HG02763 (cell line): ENCODE measurements around the gene ZSCAN31.
"Not testable (repeated sequence)": the region's sequence is repeated elsewhere in the genome, so short reads cannot be mapped to it uniquely, and the experiment has no call there.

Source experiments
- ATAC-seq: cut with Tn5 transposase; IDR thresholded peaks from one replicate; pipeline ENCODE4 v1.9.1; 2021; ENCODE audit warnings: mild to moderate bottlenecking, moderate library complexity; ENCODE audit not compliant: unreplicated experiment

Gene ZSCAN31

GRCh38 chr6:28335564-28336283 lies at the start of gene ZSCAN31:
TSS of gene ZSCAN31 (minus strand) at chr6:28336148. CDS start at chr6:28329683, 6,465 bp downstream.
- ATAC-seq = peak; percentile 82

GRCh38 chr6:28384143-28384533 lies 48.2 kb upstream of the ZSCAN31 start:
- no peak for ATAC-seq

DNA sequence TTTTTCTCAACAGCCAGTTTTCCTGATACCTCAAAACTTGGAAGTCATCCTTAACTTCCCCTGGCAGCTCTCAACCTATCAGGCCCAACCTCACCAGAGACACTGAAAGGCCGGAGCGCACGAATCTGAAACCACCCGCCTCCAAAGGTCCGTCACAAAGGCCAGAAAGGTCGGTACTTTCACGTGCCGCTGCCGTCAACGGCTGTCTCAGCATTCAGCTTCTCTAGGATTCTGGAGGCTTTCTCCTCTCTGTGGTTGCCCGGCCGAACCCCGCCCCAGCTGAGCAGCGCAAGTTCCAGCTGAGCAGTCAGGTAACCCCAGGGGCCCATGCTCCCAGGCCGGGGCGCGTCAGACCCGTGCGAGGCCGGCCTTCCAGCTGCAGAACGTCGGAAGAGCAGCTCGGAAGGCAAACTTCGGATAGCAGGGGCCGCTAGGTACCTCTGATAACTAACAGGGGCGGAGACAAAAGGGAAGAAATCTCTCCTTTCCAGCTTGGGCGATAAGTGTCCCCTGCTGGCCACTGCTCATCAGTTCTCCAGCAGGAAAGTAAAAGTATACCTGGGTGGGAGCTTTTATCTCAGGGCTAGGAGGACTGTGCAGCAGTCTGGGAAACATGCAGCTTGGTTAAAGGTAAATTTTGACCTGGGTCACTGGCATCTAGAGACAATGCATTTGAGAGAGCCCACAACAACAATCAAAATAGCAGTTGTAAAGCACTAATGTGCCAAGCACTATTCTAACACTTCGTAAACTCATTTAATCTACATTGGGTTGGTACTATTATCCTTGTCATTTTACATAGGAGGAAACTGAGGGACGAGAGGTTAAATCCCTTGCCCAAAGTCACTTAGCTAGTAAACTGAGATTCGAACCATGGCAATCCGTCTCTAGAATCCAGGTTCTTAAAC lies 47.5 kb upstream of the ZSCAN31 start:
- ATAC-seq = peak; percentile 83

- no peak for ATAC-seq
Observed at GRCh38 chr6:28380381-28380780, 44.4 kb upstream of the ZSCAN31 start.

- ATAC-seq = no peak
Observed at GRCh38 chr6:28378644-28379043, 42.7 kb upstream of the ZSCAN31 start.

GRCh38 chr6:28377879-28378278 lies 41.9 kb upstream of the ZSCAN31 start:
- ATAC-seq = no peak

DNA sequence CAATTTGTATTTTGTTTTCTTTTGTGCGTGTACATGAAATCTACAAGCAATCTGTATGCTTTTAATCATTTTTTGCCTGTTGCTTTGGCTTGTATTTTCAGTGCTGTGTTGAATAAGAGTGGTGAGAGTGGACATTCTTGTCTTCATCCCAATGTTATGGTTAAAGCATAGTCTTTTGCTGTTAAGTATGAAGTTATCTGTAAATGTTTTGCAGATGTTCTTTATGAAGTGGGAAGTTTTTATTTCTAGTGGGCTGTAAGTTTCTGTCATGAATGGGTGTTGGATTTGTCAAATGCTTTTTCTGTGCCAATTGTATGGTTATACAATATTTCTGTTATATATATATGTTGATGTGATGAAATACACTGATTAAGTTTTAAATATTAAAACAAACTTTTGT lies 38.0 kb upstream of the ZSCAN31 start:
- ATAC-seq = no peak

GRCh38 chr6:28371706-28372451 lies 35.9 kb upstream of the ZSCAN31 start:
- ATAC-seq = peak; percentile 51

DNA sequence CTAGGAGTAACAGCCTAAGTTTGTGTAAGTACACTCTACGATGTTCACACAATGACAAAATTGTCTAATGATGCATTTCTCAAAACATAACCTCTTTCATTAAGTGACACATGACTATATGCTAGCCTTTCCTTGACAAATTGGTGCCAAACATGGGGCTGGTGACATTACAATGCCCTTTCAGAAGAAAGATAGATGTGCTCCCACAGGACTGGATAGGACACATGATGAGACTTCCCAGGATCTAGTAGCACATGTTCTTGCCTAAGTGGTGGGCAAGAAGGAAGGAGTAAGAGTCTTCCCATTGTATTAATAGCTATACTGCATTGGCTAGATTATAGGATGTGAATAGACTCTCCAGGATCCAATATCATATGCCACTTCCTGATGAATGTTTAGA lies 35.3 kb upstream of the ZSCAN31 start:
- ATAC-seq = no peak

DNA sequence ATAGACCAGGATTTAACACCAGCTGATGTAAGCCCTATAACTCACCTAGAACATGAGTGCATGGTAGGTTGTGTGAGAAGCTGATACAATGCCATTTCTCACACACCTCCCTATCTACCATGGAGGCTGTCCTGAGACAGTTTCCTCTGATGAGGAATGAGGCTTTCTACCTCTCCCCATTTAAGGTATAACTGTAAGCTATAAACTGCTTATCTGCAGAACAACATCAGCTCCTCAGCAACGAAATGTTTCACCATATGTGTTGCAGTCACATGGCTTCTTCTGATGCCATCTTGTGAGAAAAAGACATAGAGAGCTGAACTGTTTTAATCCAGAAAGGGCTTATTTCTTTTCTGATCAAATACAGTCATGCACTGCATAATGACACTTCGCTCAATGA lies 34.5 kb upstream of the ZSCAN31 start:
- ATAC-seq = no peak

GRCh38 chr6:28369463-28369862 lies 33.5 kb upstream of the ZSCAN31 start:
- no peak for ATAC-seq

- no peak for ATAC-seq
Observed at GRCh38 chr6:28368522-28368921, 32.6 kb upstream of the ZSCAN31 start.

DNA sequence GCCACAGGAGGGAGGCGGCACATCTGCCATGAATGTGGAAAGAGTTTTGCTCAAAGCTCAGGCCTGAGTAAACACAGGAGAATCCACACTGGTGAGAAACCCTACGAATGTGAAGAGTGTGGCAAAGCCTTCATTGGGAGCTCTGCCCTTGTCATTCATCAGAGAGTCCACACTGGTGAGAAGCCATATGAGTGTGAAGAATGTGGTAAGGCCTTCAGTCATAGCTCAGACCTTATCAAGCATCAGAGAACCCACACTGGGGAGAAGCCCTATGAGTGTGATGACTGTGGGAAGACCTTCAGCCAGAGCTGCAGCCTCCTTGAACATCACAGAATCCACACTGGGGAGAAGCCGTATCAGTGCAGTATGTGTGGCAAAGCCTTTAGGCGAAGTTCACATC lies 29.6 kb upstream of the ZSCAN31 start:
- not testable (repeated sequence) for ATAC-seq

DNA sequence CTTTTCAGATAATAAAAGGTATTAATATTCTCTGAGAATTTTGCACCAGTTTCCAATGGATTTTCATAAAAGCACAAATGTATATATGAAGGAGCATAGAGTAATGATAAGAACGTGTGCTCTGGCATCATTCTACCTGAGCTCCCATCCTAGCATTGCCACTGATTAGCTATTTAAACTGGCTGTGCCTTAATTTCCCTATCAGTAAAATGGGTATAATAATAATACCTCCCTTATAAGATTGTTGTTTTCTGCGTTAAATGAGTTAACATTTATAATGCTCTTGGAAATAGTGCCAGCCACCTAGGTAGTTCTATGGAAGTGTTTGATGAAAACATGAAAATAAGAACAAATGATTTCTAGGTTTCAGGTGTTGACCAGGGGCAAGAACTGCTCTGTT lies 25.0 kb upstream of the ZSCAN31 start:
- ATAC-seq = no peak

- ATAC-seq = not testable (repeated sequence)
Observed at GRCh38 chr6:28359562-28359961, 23.6 kb upstream of the ZSCAN31 start.

GRCh38 chr6:28357036-28357435 lies 21.1 kb upstream of the ZSCAN31 start:
- no peak for ATAC-seq

GRCh38 chr6:28356666-28357020 lies 20.7 kb upstream of the ZSCAN31 start:
- no peak for ATAC-seq

- no peak for ATAC-seq
Observed at GRCh38 chr6:28355743-28356665, 20.1 kb upstream of the ZSCAN31 start.

- ATAC-seq = no peak
Observed at GRCh38 chr6:28354688-28355554, 19.0 kb upstream of the ZSCAN31 start.
